HepG2 (cell line): ENCODE measurements around the gene LIPC. TPM values are rescaled to one million over a fixed set of nuclear protein-coding genes. Genes with fewer than 3 reads are reported as not detected.

ENCODE experiments used
- ATAC-seq: fragments of 200-7000 bp; cut with Tn5 transposase; 3 replicates; pipeline ENCODE4 v1.9.1; 2020; ENCODE audit warnings: mild to moderate bottlenecking, moderate library complexity
- BruUV-seq: library from RNA; stranded (reverse); fragments of 400-500 nt; replicated peaks from 2 replicates; lab custom pipeline; 2021; lab: Mats Ljungman, UMichigan
- CTCF ChIA-PET: fragments of 300-600 bp; formaldehyde crosslinking; extraction: SDS; loops from one replicate; lab custom pipeline; 2021; ENCODE audit warnings: low total read pairs, inconsistent platforms, low intra/inter-chr PET ratio; lab: Yijun Ruan, JAX
- POLR2A ChIA-PET: fragments of 350-600 bp; sonication (Branson Sonifier 250); formaldehyde crosslinking; loops from one replicate; lab custom pipeline; 2020; ENCODE audit warnings: antibody characterized with exemption, inconsistent platforms; lab: Yijun Ruan, JAX
- DNase-seq: peaks from one replicate; pipeline ENCODE4 v3.0.0-alpha.2; 2015; ENCODE audit warnings: low spot score
- FAIRE-seq: peaks from 3 replicates; lab custom pipeline; 2011; peaks lifted over from hg19 to GRCh38; lab: Jason Lieb, UNC
- H2AFZ ChIP-seq: one replicate; pipeline ENCODE4 v1.6.1; 2011; ENCODE audit warnings: low read length, inconsistent platforms
- H3K27ac ChIP-seq: fragments of 300-600 bp; 3 replicates; pipeline ENCODE4 v1.8.0; 2011; ENCODE audit warnings: mixed run types, mild to moderate bottlenecking, mixed read lengths, low read length, inconsistent platforms; ENCODE audit not compliant: insufficient read depth; ENCODE audit errors: extremely low read length
- H3K27me3 ChIP-seq, 2 experiments: fragments of 200-600 bp in 1 of 2; 2 replicates in 1 of 2; 3 replicates in 1 of 2; pipeline versions ENCODE4 v1.6.0 to v1.8.0; 2011; ENCODE audit warnings: low read length in 2 of 2, mild to moderate bottlenecking in 2 of 2, moderate library complexity in 2 of 2, inconsistent platforms in 1 of 2; ENCODE audit not compliant: insufficient read depth in 2 of 2, control insufficient read depth in 1 of 2
- H3K36me3 ChIP-seq, 2 experiments: fragments of 200-600 bp in 1 of 2; replicated peaks in 1 of 2; 2 replicates in 1 of 2; 3 replicates in 1 of 2; pipeline versions ENCODE4 v1.5.1 to v1.8.0; 2011; ENCODE audit warnings: low read length in 2 of 2, inconsistent platforms in 1 of 2; ENCODE audit not compliant: insufficient read depth in 2 of 2, control insufficient read depth in 1 of 2
- H3K4me1 ChIP-seq: 2 replicates; pipeline ENCODE4 v1.5.1; 2012; ENCODE audit warnings: low read length, inconsistent platforms; ENCODE audit not compliant: insufficient read depth
- H3K4me2 ChIP-seq: 2 replicates; pipeline ENCODE4 v1.6.0; 2011; ENCODE audit warnings: low read depth, low read length, inconsistent platforms
- H3K4me3 ChIP-seq, 3 experiments: fragments of 200-600 bp in 1 of 3; sonication (generic), shearing (Covaris generic) in 1 of 3; replicated peaks in 1 of 3; 2 replicates each; pipeline ENCODE4 v1.5.1; 2011 to 2016; ENCODE audit warnings: low read length in 3 of 3, inconsistent platforms in 2 of 3, low read depth in 2 of 3, mild to moderate bottlenecking in 2 of 3, control low read depth in 1 of 3, mixed read lengths in 1 of 3; ENCODE audit not compliant: insufficient read depth in 1 of 3
- H3K79me2 ChIP-seq: one replicate; pipeline ENCODE4 v1.6.1; 2011; ENCODE audit warnings: low read length, inconsistent platforms; ENCODE audit not compliant: insufficient read depth
- H3K9ac ChIP-seq: 2 replicates; pipeline ENCODE4 v1.6.0; 2011; ENCODE audit warnings: mild to moderate bottlenecking, low read depth, low read length, inconsistent platforms; ENCODE audit not compliant: insufficient read depth
- H3K9me3 ChIP-seq: 2 replicates; pipeline ENCODE4 v1.5.1; 2012; ENCODE audit warnings: mild to moderate bottlenecking, low read length
- H4K20me1 ChIP-seq: 2 replicates; pipeline ENCODE4 v1.6.0; 2011; ENCODE audit warnings: inconsistent platforms, mild to moderate bottlenecking, low read length, moderate library complexity; ENCODE audit not compliant: insufficient read depth
- BCL3 ChIP-seq: sonication (generic); formaldehyde crosslinking; IDR thresholded peaks from 2 replicates; pipeline ENCODE4 v1.5.1; 2020; ENCODE audit warnings: mild to moderate bottlenecking, missing genetic modification reagents, moderate library complexity
- ETV5 ChIP-seq: IDR thresholded peaks from 2 replicates; pipeline ENCODE4 v1.6.1; 2018; ENCODE audit warnings: missing biosample characterization, missing genetic modification reagents, inconsistent platforms, borderline replicate concordance
- FOXA3 ChIP-seq: IDR thresholded peaks from 2 replicates; pipeline ENCODE4 v1.6.1; 2016; ENCODE audit warnings: missing genetic modification reagents, missing compliant biosample characterization
- GATAD2A ChIP-seq: IDR thresholded peaks from 2 replicates; pipeline ENCODE4 v1.6.1; 2016
- GFI1 ChIP-seq: sonication (generic); formaldehyde crosslinking; IDR thresholded peaks from 2 replicates; pipeline ENCODE4 v1.5.0; 2020; ENCODE audit warnings: missing genetic modification reagents, mild to moderate bottlenecking, borderline replicate concordance
- HNF4A ChIP-seq: sonication (generic); formaldehyde crosslinking; IDR thresholded peaks from 2 replicates; pipeline ENCODE4 v1.4.0; 2020; ENCODE audit warnings: missing genetic modification reagents
- MED1 ChIP-seq: sonication (generic); formaldehyde crosslinking; IDR thresholded peaks from 2 replicates; pipeline ENCODE4 v1.4.0; 2020; ENCODE audit warnings: missing genetic modification reagents
- PLRG1 ChIP-seq: fragments of 450-650 bp; conservative IDR thresholded peaks from 2 replicates; pipeline ENCODE4 v1.6.1; 2016
- ZKSCAN8 ChIP-seq: IDR thresholded peaks from 2 replicates; pipeline ENCODE4 v1.6.1; 2016; ENCODE audit warnings: borderline replicate concordance, missing genetic modification reagents, missing compliant biosample characterization
- in situ Hi-C: cut with HindIII; loops from 2 replicates; pipeline ENCODE4 v1.10.0; 2017; ENCODE audit warnings: low pct_unique_long_range_greater_than_20kb; ENCODE audit not compliant: extremely low pct_ligation_motif_present
- intact Hi-C: fragments of 100-400 bp; cut with micrococcal nuclease; formaldehyde crosslinking; loops from one replicate; pipeline ENCODE4 v1.10.0; 2022; ENCODE audit not compliant: unreplicated experiment
- polyA plus RNA-seq, 8 experiments: library from polyadenylated mRNA; depleted of rRNA in 3 of 8; stranded (reverse) in 7 of 8; unstranded in 1 of 8; fragments of >200 nt; fragmentation: Illumina TruSeq in 4 of 8; extraction: Trizol in 4 of 8; gene quantifications; 2 replicates each; pipeline versions ENCODE4 v1.2.1 to v1.2.3, GENCODE V29; 2011 to 2016; ENCODE audit warnings: low read depth in 4 of 8, missing spikeins in 1 of 8, mixed read lengths in 1 of 8; ENCODE audit not compliant: insufficient read depth in 1 of 8
- total RNA-seq, 5 experiments: library from RNA; depleted of rRNA; stranded (reverse); fragments of >200 nt; fragmentation: Illumina TruSeq; extraction: Trizol; gene quantifications; 2 replicates each; pipeline ENCODE4 v1.2.3, GENCODE V29; 2016; ENCODE audit warnings: low read depth in 1 of 5
- TF ChIP-seq, protein P1 (sequence below): sonication (generic); formaldehyde crosslinking; conservative IDR thresholded peaks from 2 replicates; pipeline ENCODE4 v1.4.0; 2020; ENCODE audit warnings: mild to moderate bottlenecking, missing genetic modification reagents, moderate library complexity
- TF ChIP-seq, protein P2 (sequence below): sonication (generic); formaldehyde crosslinking; IDR thresholded peaks from 2 replicates; pipeline ENCODE4 v1.5.1; 2020; ENCODE audit warnings: mild to moderate bottlenecking, missing genetic modification reagents, borderline replicate concordance

Gene LIPC
- total and polyA plus RNA-seq, 2 of the 13 experiments (the other 11 are each of a cell fraction or from before 2014, with no cell fraction given): 26.0 to 38.0 TPM

- TF ChIP-seq ZKSCAN8 (CRISPR knock-in tag) (no peak), FOXA3 (CRISPR knock-in tag) (no peak; the same call in 1 of the 2 replicates), BCL3 (no peak)
- TF ChIP-seq, all 625 proteins: peak for 25
Measured at GRCh38 chr15:58463815-58464650, 32.2 kb downstream of the LIPC start (continued).

GRCh38 chr15:58465070-58465469 is 33.3 kb downstream of the LIPC start:
- BruUV-seq: no TSS peak
- in situ Hi-C loops (no loop called here), intact Hi-C loops (loop anchor here (5.0 kb wide), 1 partner anchor 62 kb away; no protein-coding TSS in a partner anchor)
- CTCF ChIA-PET: no interaction called here
- Histone ChIP-seq H2AFZ (no peak overlapping the region), H3K27ac (peak overlapping the region; percentile 21), H3K9ac (no peak overlapping the region), H3K4me2 (peak overlapping the region; percentile 38; the same call in 1 of the 2 replicates), H3K4me3 (no peak overlapping the region), H3K4me1 (peaks cover 94% of the 10 kb centered on the region), H4K20me1 (no peaks in the 10 kb centered on the region), H3K9me3 (no peaks in the 10 kb centered on the region), H3K27me3 (no peaks in the 10 kb centered on the region), H3K79me2 (no peaks in the 10 kb centered on the region), H3K36me3 (no peaks in the 10 kb centered on the region)
- POLR2A ChIA-PET: interaction anchor here (3.1 kb wide), 1 partner anchor 11 kb away, joined by 13 read pairs; no protein-coding TSS in a partner anchor
- no peak for FAIRE-seq
- no peak for DNase-seq
- no peak for ATAC-seq
- TF ChIP-seq MED1 (CRISPR knock-in tag): 0 out of 2 replicates have a peak, but pooled peaks have one; percentile 27
- TF ChIP-seq, protein P1, sequence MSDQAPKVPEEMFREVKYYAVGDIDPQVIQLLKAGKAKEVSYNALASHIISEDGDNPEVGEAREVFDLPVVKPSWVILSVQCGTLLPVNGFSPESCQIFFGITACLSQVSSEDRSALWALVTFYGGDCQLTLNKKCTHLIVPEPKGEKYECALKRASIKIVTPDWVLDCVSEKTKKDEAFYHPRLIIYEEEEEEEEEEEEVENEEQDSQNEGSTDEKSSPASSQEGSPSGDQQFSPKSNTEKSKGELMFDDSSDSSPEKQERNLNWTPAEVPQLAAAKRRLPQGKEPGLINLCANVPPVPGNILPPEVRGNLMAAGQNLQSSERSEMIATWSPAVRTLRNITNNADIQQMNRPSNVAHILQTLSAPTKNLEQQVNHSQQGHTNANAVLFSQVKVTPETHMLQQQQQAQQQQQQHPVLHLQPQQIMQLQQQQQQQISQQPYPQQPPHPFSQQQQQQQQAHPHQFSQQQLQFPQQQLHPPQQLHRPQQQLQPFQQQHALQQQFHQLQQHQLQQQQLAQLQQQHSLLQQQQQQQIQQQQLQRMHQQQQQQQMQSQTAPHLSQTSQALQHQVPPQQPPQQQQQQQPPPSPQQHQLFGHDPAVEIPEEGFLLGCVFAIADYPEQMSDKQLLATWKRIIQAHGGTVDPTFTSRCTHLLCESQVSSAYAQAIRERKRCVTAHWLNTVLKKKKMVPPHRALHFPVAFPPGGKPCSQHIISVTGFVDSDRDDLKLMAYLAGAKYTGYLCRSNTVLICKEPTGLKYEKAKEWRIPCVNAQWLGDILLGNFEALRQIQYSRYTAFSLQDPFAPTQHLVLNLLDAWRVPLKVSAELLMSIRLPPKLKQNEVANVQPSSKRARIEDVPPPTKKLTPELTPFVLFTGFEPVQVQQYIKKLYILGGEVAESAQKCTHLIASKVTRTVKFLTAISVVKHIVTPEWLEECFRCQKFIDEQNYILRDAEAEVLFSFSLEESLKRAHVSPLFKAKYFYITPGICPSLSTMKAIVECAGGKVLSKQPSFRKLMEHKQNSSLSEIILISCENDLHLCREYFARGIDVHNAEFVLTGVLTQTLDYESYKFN: peak; percentile 63
- peak; percentile 47 for TF ChIP-seq HNF4A
- TF ChIP-seq GFI1 (CRISPR knock-in tag): peak; percentile 75
- 0 out of 2 replicates have a peak, but pooled peaks have one; percentile 20 for TF ChIP-seq GATAD2A (CRISPR knock-in tag)
- TF ChIP-seq PLRG1: no peak
- peak; percentile 43; the same call in 1 of the 2 replicates for TF ChIP-seq ETV5 (CRISPR knock-in tag)
- TF ChIP-seq, protein P2, sequence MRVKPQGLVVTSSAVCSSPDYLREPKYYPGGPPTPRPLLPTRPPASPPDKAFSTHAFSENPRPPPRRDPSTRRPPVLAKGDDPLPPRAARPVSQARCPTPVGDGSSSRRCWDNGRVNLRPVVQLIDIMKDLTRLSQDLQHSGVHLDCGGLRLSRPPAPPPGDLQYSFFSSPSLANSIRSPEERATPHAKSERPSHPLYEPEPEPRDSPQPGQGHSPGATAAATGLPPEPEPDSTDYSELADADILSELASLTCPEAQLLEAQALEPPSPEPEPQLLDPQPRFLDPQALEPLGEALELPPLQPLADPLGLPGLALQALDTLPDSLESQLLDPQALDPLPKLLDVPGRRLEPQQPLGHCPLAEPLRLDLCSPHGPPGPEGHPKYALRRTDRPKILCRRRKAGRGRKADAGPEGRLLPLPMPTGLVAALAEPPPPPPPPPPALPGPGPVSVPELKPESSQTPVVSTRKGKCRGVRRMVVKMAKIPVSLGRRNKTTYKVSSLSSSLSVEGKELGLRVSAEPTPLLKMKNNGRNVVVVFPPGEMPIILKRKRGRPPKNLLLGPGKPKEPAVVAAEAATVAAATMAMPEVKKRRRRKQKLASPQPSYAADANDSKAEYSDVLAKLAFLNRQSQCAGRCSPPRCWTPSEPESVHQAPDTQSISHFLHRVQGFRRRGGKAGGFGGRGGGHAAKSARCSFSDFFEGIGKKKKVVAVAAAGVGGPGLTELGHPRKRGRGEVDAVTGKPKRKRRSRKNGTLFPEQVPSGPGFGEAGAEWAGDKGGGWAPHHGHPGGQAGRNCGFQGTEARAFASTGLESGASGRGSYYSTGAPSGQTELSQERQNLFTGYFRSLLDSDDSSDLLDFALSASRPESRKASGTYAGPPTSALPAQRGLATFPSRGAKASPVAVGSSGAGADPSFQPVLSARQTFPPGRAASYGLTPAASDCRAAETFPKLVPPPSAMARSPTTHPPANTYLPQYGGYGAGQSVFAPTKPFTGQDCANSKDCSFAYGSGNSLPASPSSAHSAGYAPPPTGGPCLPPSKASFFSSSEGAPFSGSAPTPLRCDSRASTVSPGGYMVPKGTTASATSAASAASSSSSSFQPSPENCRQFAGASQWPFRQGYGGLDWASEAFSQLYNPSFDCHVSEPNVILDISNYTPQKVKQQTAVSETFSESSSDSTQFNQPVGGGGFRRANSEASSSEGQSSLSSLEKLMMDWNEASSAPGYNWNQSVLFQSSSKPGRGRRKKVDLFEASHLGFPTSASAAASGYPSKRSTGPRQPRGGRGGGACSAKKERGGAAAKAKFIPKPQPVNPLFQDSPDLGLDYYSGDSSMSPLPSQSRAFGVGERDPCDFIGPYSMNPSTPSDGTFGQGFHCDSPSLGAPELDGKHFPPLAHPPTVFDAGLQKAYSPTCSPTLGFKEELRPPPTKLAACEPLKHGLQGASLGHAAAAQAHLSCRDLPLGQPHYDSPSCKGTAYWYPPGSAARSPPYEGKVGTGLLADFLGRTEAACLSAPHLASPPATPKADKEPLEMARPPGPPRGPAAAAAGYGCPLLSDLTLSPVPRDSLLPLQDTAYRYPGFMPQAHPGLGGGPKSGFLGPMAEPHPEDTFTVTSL (CRISPR knock-in tag): peak; percentile 50; the same call in 1 of the 2 replicates
- TF ChIP-seq FOXA3 (CRISPR knock-in tag): 0 out of 2 replicates have a peak, but pooled peaks have one; percentile 14
